Endothelial cell (in vitro differentiated cells): ENCODE results near the gene ACADS. TPM values are rescaled to one million over a fixed set of nuclear protein-coding genes. Genes with fewer than 3 reads are reported as not detected.
A peak's percentile ranks its signal among the peaks of the same experiment; 100 is the strongest.

Source experiments
- DNase-seq: peaks from one replicate; pipeline ENCODE4 v3.0.0; 2021; ENCODE audit warnings: low spot score
- H3K27ac Mint-ChIP-seq: one replicate; pipeline ENCODE4 v1.8.0; 2021; ENCODE audit warnings: mixed read lengths, inconsistent platforms; ENCODE audit not compliant: unreplicated experiment
- H3K27me3 Mint-ChIP-seq: one replicate; pipeline ENCODE4 v1.8.0; 2021; ENCODE audit warnings: mild to moderate bottlenecking, moderate library complexity, mixed read lengths, inconsistent platforms; ENCODE audit not compliant: unreplicated experiment
- H3K36me3 Mint-ChIP-seq: one replicate; pipeline ENCODE4 v1.8.0; 2021; ENCODE audit warnings: mild to moderate bottlenecking, low read depth, mixed read lengths, inconsistent platforms; ENCODE audit not compliant: unreplicated experiment
- H3K4me1 Mint-ChIP-seq: one replicate; pipeline ENCODE4 v1.8.0; 2021; ENCODE audit warnings: mild to moderate bottlenecking, mixed read lengths, inconsistent platforms; ENCODE audit not compliant: unreplicated experiment
- H3K4me3 Mint-ChIP-seq: one replicate; pipeline ENCODE4 v1.8.0; 2021; ENCODE audit warnings: mild to moderate bottlenecking, mixed read lengths, inconsistent platforms; ENCODE audit not compliant: unreplicated experiment
- H3K9me3 Mint-ChIP-seq: one replicate; pipeline ENCODE4 v1.8.0; 2021; ENCODE audit warnings: mixed read lengths, inconsistent platforms; ENCODE audit not compliant: unreplicated experiment
- CTCF ChIP-seq: fragments of 200-600 bp; sonication (generic); IDR thresholded peaks from one replicate; pipeline ENCODE4 v1.5.0; 2021; ENCODE audit warnings: antibody characterized with exemption; ENCODE audit not compliant: unreplicated experiment
- total RNA-seq: library from RNA; stranded (reverse); fragmentation: NEBNext Ultra II Directional; extraction: Animal tissue kit (Norgen Biotek cat#: 25700); gene quantifications from one replicate; pipeline ENCODE4 v1.2.1, GENCODE V29; 2021; ENCODE audit not compliant: unreplicated experiment

ACADS gene
- total RNA-seq, 1 donor from 2014 or later: 5.6 TPM

GRCh38 chr12:120690978-120691377 lies 34.6 kb upstream of the ACADS start:
- Mint-ChIP-seq H3K9me3 (no peaks in the 10 kb centered on the region), H3K4me3 (no peak overlapping the region), H3K27ac (no peak overlapping the region), H3K4me1 (peaks cover 78% of the 10 kb centered on the region), H3K36me3 (peaks cover 21% of the 10 kb centered on the region), H3K27me3 (peaks cover 6% of the 10 kb centered on the region)
- TF ChIP-seq CTCF: no peak
- no peak for DNase-seq

DNA sequence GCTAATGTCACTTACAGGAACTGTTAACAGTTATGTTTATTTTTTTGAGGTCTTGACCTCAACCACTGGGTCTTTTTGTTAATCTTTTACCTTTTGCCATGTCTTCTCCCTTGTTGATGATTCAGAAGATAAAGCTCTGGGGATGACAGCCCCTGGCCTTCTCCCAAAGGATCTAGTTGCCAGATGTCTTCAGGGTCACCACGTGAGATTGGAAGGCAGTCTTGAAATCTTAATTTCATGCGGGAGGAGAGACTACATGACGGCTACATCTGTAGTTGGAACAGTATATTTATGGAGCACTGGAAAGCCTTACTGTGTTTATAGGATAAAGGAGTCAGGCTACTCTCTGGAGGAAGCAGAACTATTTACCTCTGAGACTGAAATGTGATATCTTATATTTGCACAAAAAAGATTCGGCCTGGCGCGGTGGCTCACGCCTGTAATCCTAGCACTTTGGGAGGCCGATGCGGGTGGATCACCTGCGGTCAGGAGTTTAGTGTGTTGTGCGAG lies 33.0 kb upstream of the ACADS start:
- Mint-ChIP-seq H3K27ac (peak overlapping the region; percentile 79), H3K36me3 (peaks cover 37% of the 10 kb centered on the region), H3K4me1 (peaks cover 92% of the 10 kb centered on the region), H3K4me3 (peak overlapping the region; percentile 12), H3K9me3 (no peaks in the 10 kb centered on the region), H3K27me3 (peaks cover 3% of the 10 kb centered on the region)
- no peak for TF ChIP-seq CTCF
- DNase-seq: no peak

DNA sequence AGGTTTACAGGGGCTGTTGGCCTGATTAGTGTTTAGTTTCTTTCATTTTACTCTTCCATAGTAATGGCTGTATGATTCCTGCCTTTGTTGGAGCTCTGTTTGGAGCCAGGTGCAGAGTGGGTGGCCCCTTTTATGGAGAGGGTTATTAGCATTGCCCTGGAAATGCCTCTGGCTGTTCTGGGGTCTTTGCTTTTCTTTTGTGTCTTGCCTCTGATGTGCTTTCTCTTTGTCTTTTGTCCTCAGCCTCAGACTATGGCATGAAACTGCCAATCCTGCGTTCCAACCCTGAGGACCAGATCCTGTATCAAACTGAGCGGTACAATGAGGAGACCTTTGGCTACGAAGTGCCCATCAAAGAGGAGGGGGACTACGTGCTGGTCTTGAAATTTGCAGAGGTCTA lies 31.8 kb upstream of the ACADS start:
- Mint-ChIP-seq H3K27me3 (no peaks in the 10 kb centered on the region), H3K36me3 (peaks cover 39% of the 10 kb centered on the region), H3K9me3 (no peaks in the 10 kb centered on the region), H3K4me3 (peak overlapping the region; percentile 70), H3K4me1 (peaks cover 93% of the 10 kb centered on the region), H3K27ac (peak overlapping the region; percentile 77)
- TF ChIP-seq CTCF: no peak
- no peak for DNase-seq

DNA sequence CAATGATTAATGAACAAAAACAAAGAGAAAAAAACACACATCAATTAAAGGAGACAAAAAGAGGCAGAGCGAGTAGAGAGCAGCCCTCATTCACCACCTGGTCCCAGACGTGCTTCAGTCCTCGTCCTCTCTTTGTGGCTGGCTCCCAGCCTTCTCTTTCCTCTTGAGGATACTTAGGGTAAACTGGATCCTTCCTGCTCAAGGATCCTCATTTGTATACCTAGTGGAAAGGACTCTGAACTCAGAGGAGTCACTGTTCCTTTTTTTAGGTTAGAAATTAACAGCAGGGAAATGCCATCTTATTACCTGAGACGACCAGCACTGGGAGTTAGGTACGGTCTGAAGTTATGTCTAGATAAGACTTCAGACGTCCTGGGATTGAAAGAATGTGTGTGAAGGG lies 29.0 kb upstream of the ACADS start:
- H3K27ac Mint-ChIP-seq: peak overlapping the region; percentile 33
- H3K36me3 Mint-ChIP-seq: peaks cover 52% of the 10 kb centered on the region
- DNase-seq: no peak
- TF ChIP-seq CTCF: no peak
- no peak overlapping the region for H3K4me3 Mint-ChIP-seq
- peaks cover 1% of the 10 kb centered on the region for H3K27me3 Mint-ChIP-seq
- peaks cover 78% of the 10 kb centered on the region for H3K4me1 Mint-ChIP-seq
- H3K9me3 Mint-ChIP-seq: no peaks in the 10 kb centered on the region

- DNase-seq: no peak
- TF ChIP-seq CTCF: no peak
- Mint-ChIP-seq H3K27ac (peak overlapping the region; percentile 59), H3K4me3 (peak overlapping the region; percentile 48), H3K36me3 (peaks cover 56% of the 10 kb centered on the region), H3K27me3 (peaks cover 1% of the 10 kb centered on the region), H3K4me1 (peaks cover 73% of the 10 kb centered on the region), H3K9me3 (no peaks in the 10 kb centered on the region)
These were observed 28.3 kb upstream of the ACADS start for GRCh38 chr12:120697344-120697743.
